H9 (cell line): Measurements from ENCODE around the gene GNA15. TPM values are rescaled to one million over a fixed set of nuclear protein-coding genes. Genes with fewer than 3 reads are reported as not detected.

ENCODE experiments used
- DNase-seq: peaks from one replicate; pipeline ENCODE4 v3.0.0-alpha.2; 2017
- H2AFZ ChIP-seq: one replicate; pipeline ENCODE4 v1.6.1; 2013; ENCODE audit warnings: mild to moderate bottlenecking, low read length, control low read depth, moderate library complexity
- H2AK5ac ChIP-seq: 2 replicates; pipeline ENCODE4 v1.6.1; 2013; ENCODE audit warnings: low read length, control low read depth, mixed read lengths; ENCODE audit not compliant: insufficient read length
- H2BK120ac ChIP-seq: one replicate; pipeline ENCODE4 v1.6.1; 2013; ENCODE audit warnings: low read depth, mild to moderate bottlenecking, low read length, control low read depth, inconsistent platforms; ENCODE audit not compliant: poor library complexity, severe bottlenecking
- H2BK12ac ChIP-seq: 2 replicates; pipeline ENCODE4 v1.6.1; 2013; ENCODE audit warnings: low read length, control low read depth, mixed read lengths, low read depth; ENCODE audit not compliant: insufficient read length
- H2BK15ac ChIP-seq: 2 replicates; pipeline ENCODE4 v1.6.1; 2013; ENCODE audit warnings: low read depth, low read length, control low read depth
- H2BK20ac ChIP-seq: one replicate; pipeline ENCODE4 v1.6.1; 2013; ENCODE audit warnings: low read depth, mild to moderate bottlenecking, low read length, control low read depth, inconsistent platforms; ENCODE audit not compliant: poor library complexity, severe bottlenecking
- H2BK5ac ChIP-seq: 2 replicates; pipeline ENCODE4 v1.6.1; 2013; ENCODE audit warnings: low read length, control low read depth, mixed read lengths; ENCODE audit not compliant: insufficient read length
- H3K14ac ChIP-seq: 2 replicates; pipeline ENCODE4 v1.6.1; 2013; ENCODE audit warnings: low read length, control low read depth; ENCODE audit not compliant: insufficient read depth
- H3K18ac ChIP-seq: 2 replicates; pipeline ENCODE4 v1.6.1; 2013; ENCODE audit warnings: low read depth, mild to moderate bottlenecking, mixed read lengths, low read length, control low read depth; ENCODE audit not compliant: insufficient read length
- H3K23ac ChIP-seq: 2 replicates; pipeline ENCODE4 v1.6.1; 2013; ENCODE audit warnings: low read length, control low read depth, mixed read lengths, low read depth; ENCODE audit not compliant: insufficient read length
- H3K23me2 ChIP-seq: 2 replicates; pipeline ENCODE4 v1.6.1; 2013; ENCODE audit warnings: low read depth, mild to moderate bottlenecking, mixed read lengths, low read length, control low read depth; ENCODE audit not compliant: insufficient read length, poor library complexity, severe bottlenecking
- H3K27ac ChIP-seq: 2 replicates; pipeline ENCODE4 v1.5.1; 2013; ENCODE audit warnings: low read length, control low read depth, mixed read lengths, low read depth; ENCODE audit not compliant: insufficient read length
- H3K27me3 ChIP-seq: 2 replicates; pipeline ENCODE4 v1.6.1; 2013; ENCODE audit warnings: low read length, control low read depth, inconsistent platforms; ENCODE audit not compliant: insufficient read depth
- H3K4ac ChIP-seq: 2 replicates; pipeline ENCODE4 v1.6.1; 2013; ENCODE audit warnings: low read depth, mild to moderate bottlenecking, control low read depth, inconsistent platforms, low read length, moderate library complexity
- H3K4me1 ChIP-seq: 2 replicates; pipeline ENCODE4 v1.6.1; 2013; ENCODE audit warnings: low read length, control low read depth, inconsistent platforms; ENCODE audit not compliant: insufficient read depth
- H3K4me2 ChIP-seq: 2 replicates; pipeline ENCODE4 v1.6.1; 2013; ENCODE audit warnings: low read length, control low read depth, mixed read lengths; ENCODE audit not compliant: insufficient read length, insufficient read depth
- H3K56ac ChIP-seq: 2 replicates; pipeline ENCODE4 v1.6.1; 2013; ENCODE audit warnings: low read depth, mild to moderate bottlenecking, mixed read lengths, low read length, control low read depth; ENCODE audit not compliant: insufficient read length
- H3K79me1 ChIP-seq: 2 replicates; pipeline ENCODE4 v1.6.1; 2013; ENCODE audit warnings: low read depth, mild to moderate bottlenecking, moderate library complexity, low read length, control low read depth, inconsistent platforms; ENCODE audit not compliant: insufficient read depth, poor library complexity, severe bottlenecking
- H3K79me2 ChIP-seq: 2 replicates; pipeline ENCODE4 v1.6.1; 2013; ENCODE audit warnings: low read length, control low read depth, inconsistent platforms; ENCODE audit not compliant: insufficient read depth
- H3K9ac ChIP-seq: 2 replicates; pipeline ENCODE4 v1.6.1; 2013; ENCODE audit warnings: low read length, control low read depth, mixed read lengths; ENCODE audit not compliant: insufficient read length; ENCODE audit errors: extremely low read depth
- H3K9me3 ChIP-seq: one replicate; pipeline ENCODE4 v1.6.1; 2013; ENCODE audit warnings: low read depth, low read length, inconsistent platforms; ENCODE audit not compliant: control insufficient read depth
- H3T11ph ChIP-seq: one replicate; pipeline ENCODE4 v1.6.1; 2013; ENCODE audit warnings: mild to moderate bottlenecking, low read length, control low read depth, inconsistent platforms
- H4K20me1 ChIP-seq: one replicate; pipeline ENCODE4 v1.6.1; 2013; ENCODE audit not compliant: control insufficient read depth, insufficient read length, insufficient read depth
- H4K5ac ChIP-seq: 2 replicates; pipeline ENCODE4 v1.6.1; 2013; ENCODE audit warnings: low read depth, mild to moderate bottlenecking, mixed read lengths, low read length, control low read depth; ENCODE audit not compliant: insufficient read length
- H4K8ac ChIP-seq: replicated peaks from 2 replicates; pipeline ENCODE4 v1.6.1; 2013; ENCODE audit warnings: low read length, control low read depth, mixed read lengths, low read depth; ENCODE audit not compliant: insufficient read length
- H4K91ac ChIP-seq: 2 replicates; pipeline ENCODE4 v1.6.1; 2013; ENCODE audit warnings: low read depth, mild to moderate bottlenecking, moderate library complexity, mixed read lengths, low read length, control low read depth; ENCODE audit not compliant: insufficient read length
- H3K27ac Mint-ChIP-seq, 3 experiments: 2 replicates in 2 of 3; 3 replicates in 1 of 3; pipeline ENCODE4 v1.8.0; 2020 to 2021; ENCODE audit warnings: mixed read lengths in 3 of 3, mild to moderate bottlenecking in 1 of 3, moderate library complexity in 1 of 3
- H3K27me3 Mint-ChIP-seq: 2 replicates; pipeline ENCODE4 v1.8.0; 2021; ENCODE audit warnings: low read depth, mild to moderate bottlenecking, moderate library complexity, mixed read lengths
- H3K36me3 Mint-ChIP-seq, 3 experiments: 2 replicates in 2 of 3; 3 replicates in 1 of 3; pipeline ENCODE4 v1.8.0; 2020 to 2021; ENCODE audit warnings: low read depth in 3 of 3, mixed read lengths in 3 of 3; ENCODE audit not compliant: insufficient read depth in 1 of 3
- H3K4me1 Mint-ChIP-seq, 2 experiments: 2 replicates each; pipeline ENCODE4 v1.8.0; 2020; ENCODE audit warnings: mixed read lengths in 2 of 2
- H3K4me3 Mint-ChIP-seq, 2 experiments: 2 replicates in 1 of 2; 3 replicates in 1 of 2; pipeline ENCODE4 v1.8.0; 2020 to 2021; ENCODE audit warnings: mild to moderate bottlenecking in 2 of 2, mixed read lengths in 2 of 2, moderate library complexity in 1 of 2
- H3K9me3 Mint-ChIP-seq, 2 experiments: 2 replicates in 1 of 2; 3 replicates in 1 of 2; pipeline ENCODE4 v1.8.0; 2020; ENCODE audit warnings: mild to moderate bottlenecking in 2 of 2, mixed read lengths in 2 of 2, moderate library complexity in 1 of 2
- CTCF ChIP-seq: fragments of 200-600 bp; sonication (generic); conservative IDR thresholded peaks from 3 replicates; pipeline ENCODE4 v1.8.0; 2021; ENCODE audit warnings: antibody characterized with exemption, mild to moderate bottlenecking
- WGBS: extraction: QIAGEN DNeasy Blood & Tissue Kit; methylation state at CpG from one replicate; pipeline ENCODE4 v1.1.7; 2013; ENCODE audit warnings: missing lambda C conversion rate, low lambda C conversion rate, mixed read lengths; ENCODE audit not compliant: insufficient read length; ENCODE audit errors: extremely low coverage; 5-methylcytosine and 5-hydroxymethylcytosine counted together
- total RNA-seq: library from RNA; stranded (reverse); gene quantifications from 2 replicates; pipeline ENCODE4 v1.2.1, GENCODE V29; 2021

GNA15 gene
- total RNA-seq, 1 experiment from 2014 or later, result not detected

- H3K36me3 Mint-ChIP-seq, result no peaks in the 10 kb centered on the region; a peak in 3 of 7 replicates
- DNase-seq, result no peak
- H2BK20ac ChIP-seq, result no peak overlapping the region
Observed at GRCh38 chr19:3110126-3110825, 25.6 kb upstream of the GNA15 start.

More at GRCh38 chr19:3110126-3110825, 25.6 kb upstream of the GNA15 start:
- H3K9me3 ChIP-seq, result no peaks in the 10 kb centered on the region
- no peak overlapping the region for H4K8ac ChIP-seq
- no peaks in the 10 kb centered on the region for H3K79me1 ChIP-seq
- H3T11ph ChIP-seq, result no peak overlapping the region
- H4K91ac ChIP-seq, result no peak overlapping the region
- TF ChIP-seq CTCF, result no peak
- no peak overlapping the region for H3K4ac ChIP-seq
- no peaks in the 10 kb centered on the region for H3K4me1 ChIP-seq
- H3K23me2 ChIP-seq, result no peaks in the 10 kb centered on the region
- WGBS, result no CpG with 5 or more reads among the region's 37 CpGs
- H3K56ac ChIP-seq, result no peak overlapping the region
- H3K9ac ChIP-seq, result no peak overlapping the region
- H3K27me3 ChIP-seq, result no peaks in the 10 kb centered on the region
- Mint-ChIP-seq H3K4me1 (peaks cover 17 to 26% of the 10 kb centered on the region in 2 experiments), H3K9me3 (no peaks in the 10 kb centered on the region), H3K27ac (no peak overlapping the region), H3K4me3 (no peak overlapping the region), H3K27me3 (no peaks in the 10 kb centered on the region)
- H3K23ac ChIP-seq, result no peak overlapping the region
- no peak overlapping the region for H2AFZ ChIP-seq
- H4K20me1 ChIP-seq, result peaks cover 2% of the 10 kb centered on the region
- H2BK15ac ChIP-seq, result no peak overlapping the region
- no peak overlapping the region for H2BK120ac ChIP-seq
- no peak overlapping the region for H2AK5ac ChIP-seq
- H2BK5ac ChIP-seq, result no peak overlapping the region
- no peak overlapping the region for H3K18ac ChIP-seq
- H3K14ac ChIP-seq, result no peak overlapping the region
- no peak overlapping the region for H4K5ac ChIP-seq
- peaks cover 6% of the 10 kb centered on the region; the same call in 1 of the 2 replicates for H3K79me2 ChIP-seq
- no peak overlapping the region for H2BK12ac ChIP-seq
- no peak overlapping the region for H3K27ac ChIP-seq
- no peak overlapping the region for H3K4me2 ChIP-seq
